ENCODE measurements around the gene TMEM235.

The TMEM235 gene

DNA sequence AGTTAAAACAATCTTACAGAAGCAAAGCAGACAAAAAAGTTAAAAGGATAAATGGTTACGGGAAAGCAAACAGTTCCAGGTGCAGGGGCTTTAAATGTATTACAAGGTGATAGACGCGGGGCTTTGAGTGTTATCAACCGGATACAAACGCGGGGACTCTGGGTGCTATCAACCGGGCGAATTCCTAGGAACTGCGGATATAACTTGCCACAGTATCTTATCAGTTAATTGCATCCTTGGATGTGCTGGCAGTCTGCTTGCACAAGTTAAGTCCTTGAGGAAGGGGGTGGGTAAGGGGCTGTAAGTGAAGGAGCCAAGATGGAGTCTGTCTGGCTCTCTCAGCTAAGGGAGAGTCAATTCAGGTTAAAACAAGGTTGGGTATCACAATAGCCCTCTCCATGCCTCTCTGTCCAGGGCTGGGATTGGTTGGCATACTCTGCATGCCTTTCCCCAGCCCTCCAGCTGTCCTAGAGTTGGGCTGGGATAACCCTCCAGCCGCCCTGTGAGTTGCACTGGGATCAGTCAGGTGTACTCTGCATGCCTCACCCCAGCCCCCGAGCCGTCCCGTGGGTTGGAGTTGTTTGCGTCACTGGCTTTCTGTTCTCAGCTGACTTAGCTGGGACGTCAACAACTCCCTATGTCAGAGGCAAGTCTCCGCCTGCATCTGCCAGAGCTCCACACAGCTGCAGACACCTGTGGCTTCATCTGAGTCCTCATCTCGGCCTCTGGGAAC is 40.9 kb downstream of the TMEM235 start:
- peak; percentile 49 for DNase-seq (ENCODE audit: low spot score)

DNA sequence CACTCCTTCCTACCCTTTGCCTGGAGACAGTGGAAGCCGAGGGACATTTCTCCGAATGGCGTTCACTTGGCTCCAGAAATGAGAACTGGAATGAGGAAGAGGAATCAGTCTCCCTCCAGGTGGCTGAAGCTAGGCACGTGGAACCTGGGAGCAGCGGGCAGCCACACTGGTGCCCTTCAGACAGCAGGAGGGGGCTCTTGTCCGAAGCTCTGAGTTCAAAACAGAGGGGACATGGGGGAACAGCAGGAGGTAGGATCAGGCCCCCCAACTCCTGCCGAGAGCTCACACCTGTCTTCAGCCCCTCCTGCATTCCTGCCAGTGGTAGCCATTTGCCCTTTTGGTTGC is 41.5 kb downstream of the TMEM235 start:
- DNase-seq (ENCODE audit: low spot score) = no peak

- no peak for DNase-seq (ENCODE audit: low spot score)
Measured at GRCh38 chr17:78273813-78274212, 42.4 kb downstream of the TMEM235 start.

- DNase-seq (ENCODE audit: low spot score) = no peak
Measured at GRCh38 chr17:78275355-78275754, 43.9 kb downstream of the TMEM235 start.

- no peak for DNase-seq (ENCODE audit: low spot score)
Measured at GRCh38 chr17:78276098-78276887, 44.9 kb downstream of the TMEM235 start.

- no peak for DNase-seq (ENCODE audit: low spot score)
Measured at GRCh38 chr17:78278139-78278741, 46.8 kb downstream of the TMEM235 start.

DNA sequence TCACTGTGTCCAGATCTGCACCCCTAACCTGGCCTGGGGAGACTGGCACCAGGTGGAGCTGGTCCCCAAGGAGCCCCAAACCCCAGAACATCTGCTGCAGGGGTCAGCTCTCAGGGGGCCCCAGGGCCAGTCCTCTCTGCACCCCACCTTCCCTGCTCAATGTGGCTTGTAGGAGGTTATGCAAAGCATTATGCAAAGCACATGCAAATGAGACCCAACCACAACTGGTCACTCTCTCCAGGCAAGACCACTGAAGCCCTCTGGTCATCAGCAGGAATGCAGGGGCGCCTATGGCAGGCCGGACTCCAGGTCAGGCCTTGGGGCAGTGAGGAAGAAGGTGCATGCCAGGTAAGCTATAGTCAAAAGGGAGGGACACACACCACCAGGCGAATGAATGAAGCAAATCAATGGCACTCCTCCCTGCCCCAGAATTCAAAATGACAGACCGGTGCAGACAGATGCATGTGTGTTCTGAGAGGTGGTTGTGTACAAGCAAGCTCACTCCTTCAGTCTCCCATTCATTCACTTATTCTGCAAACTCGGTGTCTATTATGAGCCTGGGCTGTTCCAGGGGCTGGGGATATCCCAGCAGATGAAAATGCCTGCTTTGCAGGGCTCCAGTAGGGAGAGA is 48.0 kb downstream of the TMEM235 start:
- DNase-seq (ENCODE audit: low spot score) = no peak

GRCh38 chr17:78281249-78281845 is 49.9 kb downstream of the TMEM235 start:
- DNase-seq (ENCODE audit: low spot score) = no peak

- DNase-seq (ENCODE audit: low spot score) = no peak
Measured at GRCh38 chr17:78284146-78284545, 52.7 kb downstream of the TMEM235 start.

DNA sequence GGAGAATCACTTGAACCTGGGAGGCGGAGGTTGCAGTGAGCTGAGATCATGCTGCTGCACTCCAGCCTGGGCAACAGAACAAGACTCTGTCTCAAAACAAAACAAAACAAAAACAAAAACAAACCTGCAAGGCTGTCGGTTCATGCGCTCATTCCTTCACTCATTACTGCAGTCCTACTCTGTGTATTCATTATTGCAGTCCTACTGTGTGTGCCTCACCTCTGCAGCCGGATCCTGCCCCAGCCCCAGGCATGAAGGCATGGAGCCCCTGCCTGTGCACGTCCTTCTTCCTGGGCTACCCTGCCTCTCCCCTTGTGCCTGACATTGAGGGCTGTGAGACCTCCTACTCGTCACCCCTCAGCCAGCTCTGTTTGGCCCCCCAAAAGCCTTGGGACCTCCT is 57.6 kb downstream of the TMEM235 start:
- DNase-seq (ENCODE audit: low spot score) = no peak

GRCh38 chr17:78289802-78290363 is 58.5 kb downstream of the TMEM235 start:
- DNase-seq (ENCODE audit: low spot score) = peak; percentile 86
